Panc1 (cell line): Measurements from ENCODE around the gene CD84. TPM values are rescaled to one million over a fixed set of nuclear protein-coding genes. Genes with fewer than 3 reads are reported as not detected.

ENCODE experiments used
- ATAC-seq: fragments of 200-7000 bp; cut with Tn5 transposase; 2 replicates; pipeline ENCODE4 v1.9.1; 2020; ENCODE audit warnings: mild to moderate bottlenecking, moderate library complexity
- BruUV-seq: library from RNA; stranded (reverse); fragments of 400-500 nt; replicated peaks from 2 replicates; lab custom pipeline; 2021; lab: Mats Ljungman, UMichigan
- CTCF ChIA-PET: fragments of 300-600 bp; sonication (Branson Sonifier 250); formaldehyde crosslinking; loops from one replicate; lab custom pipeline; 2022; ENCODE audit warnings: antibody characterized with exemption; lab: Charles Lee
- POLR2A ChIA-PET: fragments of 300-600 bp; sonication (Branson Sonifier 250); formaldehyde crosslinking; loops from one replicate; lab custom pipeline; 2022; ENCODE audit warnings: antibody characterized with exemption; lab: Charles Lee
- DNase-seq: peaks from one replicate; pipeline ENCODE4 v3.0.0-alpha.2; 2010; ENCODE audit warnings: low read depth, low spot score
- H3K27ac ChIP-seq: 2 replicates; pipeline ENCODE4 v1.5.1; 2011; ENCODE audit warnings: mild to moderate bottlenecking, low read length, inconsistent platforms
- H3K27me3 ChIP-seq: fragments of 200-500 bp; sonication (Bioruptor generic); 2 replicates; pipeline ENCODE4 v1.6.0; 2014; ENCODE audit warnings: low read length, inconsistent platforms; ENCODE audit not compliant: control insufficient read depth, insufficient read depth
- H3K36me3 ChIP-seq: fragments of 200-500 bp; sonication (Bioruptor generic); 2 replicates; pipeline ENCODE4 v1.5.1; 2014; ENCODE audit warnings: inconsistent platforms, mild to moderate bottlenecking, low read length, moderate library complexity; ENCODE audit not compliant: control insufficient read depth, insufficient read depth
- H3K4me1 ChIP-seq: 2 replicates; pipeline ENCODE4 v1.5.1; 2011; ENCODE audit warnings: inconsistent platforms, mild to moderate bottlenecking, low read length, moderate library complexity; ENCODE audit not compliant: control insufficient read depth, insufficient read depth
- H3K4me3 ChIP-seq, 2 experiments: 2 replicates each; pipeline ENCODE4 v1.5.1; 2011 to 2012; ENCODE audit warnings: low read depth in 2 of 2, low read length in 2 of 2, mild to moderate bottlenecking in 2 of 2, inconsistent platforms in 1 of 2, moderate library complexity in 1 of 2
- H3K9me3 ChIP-seq: fragments of 200-500 bp; sonication (Bioruptor generic); 2 replicates; pipeline ENCODE4 v1.5.1; 2014; ENCODE audit warnings: low read depth, mild to moderate bottlenecking, inconsistent platforms, low read length, moderate library complexity; ENCODE audit not compliant: control insufficient read depth, insufficient read depth
- CTCF ChIP-seq: fragments of 450-650 bp; IDR thresholded peaks from 2 replicates; pipeline ENCODE4 v1.5.1; 2017; ENCODE audit warnings: mild to moderate bottlenecking
- POLR2AphosphoS5 ChIP-seq: IDR thresholded peaks from 2 replicates; pipeline ENCODE4 v1.6.1; 2012; ENCODE audit warnings: mild to moderate bottlenecking, low read depth, low read length, moderate library complexity
- SIN3A ChIP-seq: IDR thresholded peaks from 2 replicates; pipeline ENCODE4 v1.6.1; 2012; ENCODE audit warnings: low read depth, mild to moderate bottlenecking, low read length, moderate library complexity, borderline replicate concordance; ENCODE audit not compliant: insufficient read depth
- TCF7L2 ChIP-seq: IDR thresholded peaks from 2 replicates; pipeline ENCODE4 v1.6.1; 2011; ENCODE audit warnings: mild to moderate bottlenecking, low read depth, low read length, inconsistent platforms
- in situ Hi-C: cut with HindIII; loops from 2 replicates; pipeline ENCODE4 v1.10.0; 2016; ENCODE audit warnings: low sequenced_read_pairs, low pct_unique_long_range_greater_than_20kb
- intact Hi-C: fragments of 100-400 bp; cut with micrococcal nuclease; formaldehyde crosslinking; loops from one replicate; pipeline ENCODE4 v1.10.0; 2022; ENCODE audit not compliant: unreplicated experiment
- total RNA-seq: library from RNA; stranded (reverse); gene quantifications from one replicate; pipeline ENCODE4 v1.2.1, GENCODE V29; 2021; ENCODE audit not compliant: unreplicated experiment
- TF ChIP-seq, protein P1 (sequence below), 2 experiments: IDR thresholded peaks; 2 replicates each; pipeline ENCODE4 v1.6.1; 2011 to 2012; ENCODE audit warnings: low read depth in 2 of 2, control low read depth in 1 of 2, low read length in 1 of 2, mild to moderate bottlenecking in 1 of 2, moderate library complexity in 1 of 2; ENCODE audit not compliant: insufficient read depth in 1 of 2

The CD84 gene
- total RNA-seq, 1 experiment from 2014 or later: 0.26 TPM

- Histone ChIP-seq H3K4me3 (no peak overlapping the region), H3K9me3 (no peaks in the 10 kb centered on the region), H3K4me1 (no peaks in the 10 kb centered on the region), H3K27me3 (peaks cover 10% of the 10 kb centered on the region), H3K27ac (no peak overlapping the region), H3K36me3 (no peaks in the 10 kb centered on the region)
- in situ Hi-C loops: no loop called here
- DNase-seq: no peak
- no TSS peak for BruUV-seq
- TF ChIP-seq POLR2AphosphoS5 (no peak), TCF7L2 (no peak), SIN3A (no peak), CTCF (no peak)
- TF ChIP-seq, protein P1, sequence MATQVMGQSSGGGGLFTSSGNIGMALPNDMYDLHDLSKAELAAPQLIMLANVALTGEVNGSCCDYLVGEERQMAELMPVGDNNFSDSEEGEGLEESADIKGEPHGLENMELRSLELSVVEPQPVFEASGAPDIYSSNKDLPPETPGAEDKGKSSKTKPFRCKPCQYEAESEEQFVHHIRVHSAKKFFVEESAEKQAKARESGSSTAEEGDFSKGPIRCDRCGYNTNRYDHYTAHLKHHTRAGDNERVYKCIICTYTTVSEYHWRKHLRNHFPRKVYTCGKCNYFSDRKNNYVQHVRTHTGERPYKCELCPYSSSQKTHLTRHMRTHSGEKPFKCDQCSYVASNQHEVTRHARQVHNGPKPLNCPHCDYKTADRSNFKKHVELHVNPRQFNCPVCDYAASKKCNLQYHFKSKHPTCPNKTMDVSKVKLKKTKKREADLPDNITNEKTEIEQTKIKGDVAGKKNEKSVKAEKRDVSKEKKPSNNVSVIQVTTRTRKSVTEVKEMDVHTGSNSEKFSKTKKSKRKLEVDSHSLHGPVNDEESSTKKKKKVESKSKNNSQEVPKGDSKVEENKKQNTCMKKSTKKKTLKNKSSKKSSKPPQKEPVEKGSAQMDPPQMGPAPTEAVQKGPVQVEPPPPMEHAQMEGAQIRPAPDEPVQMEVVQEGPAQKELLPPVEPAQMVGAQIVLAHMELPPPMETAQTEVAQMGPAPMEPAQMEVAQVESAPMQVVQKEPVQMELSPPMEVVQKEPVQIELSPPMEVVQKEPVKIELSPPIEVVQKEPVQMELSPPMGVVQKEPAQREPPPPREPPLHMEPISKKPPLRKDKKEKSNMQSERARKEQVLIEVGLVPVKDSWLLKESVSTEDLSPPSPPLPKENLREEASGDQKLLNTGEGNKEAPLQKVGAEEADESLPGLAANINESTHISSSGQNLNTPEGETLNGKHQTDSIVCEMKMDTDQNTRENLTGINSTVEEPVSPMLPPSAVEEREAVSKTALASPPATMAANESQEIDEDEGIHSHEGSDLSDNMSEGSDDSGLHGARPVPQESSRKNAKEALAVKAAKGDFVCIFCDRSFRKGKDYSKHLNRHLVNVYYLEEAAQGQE (IDR thresholded peaks at IDR 0.05; ENCODE audit: insufficient read depth in 1 of 2, low read depth in 2 of 2, low read length in 1 of 2): no peak
- ChIA-PET POLR2A (no interaction called here), CTCF (no interaction called here)
- intact Hi-C loops: no loop called here
- ATAC-seq: no peak
These were observed 36.4 kb upstream of the CD84 start for GRCh38 chr1:160615660-160616059.

GRCh38 chr1:160614410-160614809, 35.1 kb upstream of the CD84 start:
- Histone ChIP-seq H3K36me3 (no peaks in the 10 kb centered on the region), H3K27me3 (peaks cover 9% of the 10 kb centered on the region), H3K4me3 (no peak overlapping the region), H3K4me1 (no peaks in the 10 kb centered on the region), H3K9me3 (no peaks in the 10 kb centered on the region), H3K27ac (no peak overlapping the region)
- DNase-seq: no peak
- ATAC-seq: no peak
- in situ Hi-C loops: no loop called here
- no TSS peak for BruUV-seq
- intact Hi-C loops: no loop called here
- ChIA-PET CTCF (no interaction called here), POLR2A (no interaction called here)
- TF ChIP-seq, protein P1 (IDR thresholded peaks at IDR 0.05; ENCODE audit: insufficient read depth in 1 of 2, low read depth in 2 of 2, low read length in 1 of 2): no peak
